Fibroblast of the conjunctiva (primary cell): ENCODE results near the gene NLGN1.
"Not testable (repeated sequence)": the region's sequence is repeated elsewhere in the genome, so short reads cannot be mapped to it uniquely, and the experiment has no call there.

Experiments used
- DNase-seq: peaks from one replicate; pipeline ENCODE4 v3.0.0-alpha.2; 2010; ENCODE audit warnings: low read depth

NLGN1 gene

GRCh38 chr3:174220775-174221554 is 823.4 kb downstream of the NLGN1 start:
- DNase-seq = no peak

GRCh38 chr3:174223042-174223441 is 825.5 kb downstream of the NLGN1 start:
- DNase-seq = no peak

DNA sequence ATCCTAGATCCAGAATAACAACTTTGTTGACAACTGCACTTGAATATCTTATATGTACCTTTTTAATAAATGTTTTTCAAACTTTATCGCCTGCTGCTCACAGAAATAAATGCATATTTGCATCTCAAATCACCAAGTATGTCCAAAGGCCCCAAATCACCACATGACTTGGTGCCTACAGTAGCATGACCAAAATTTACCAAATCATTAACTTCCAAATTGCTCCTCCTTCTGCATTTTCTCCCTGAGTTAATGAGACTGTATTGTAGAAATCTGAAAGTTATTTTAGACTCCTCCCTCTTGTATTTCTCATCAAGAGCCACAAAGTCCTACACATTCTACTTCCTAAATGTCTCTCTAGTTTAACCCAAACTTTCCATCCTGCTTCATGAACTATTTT is 826.1 kb downstream of the NLGN1 start:
- DNase-seq = no peak

- DNase-seq = no peak
These were observed 832.4 kb downstream of the NLGN1 start for GRCh38 chr3:174229916-174230315.

- not testable (repeated sequence) for DNase-seq
These were observed 834.6 kb downstream of the NLGN1 start for GRCh38 chr3:174232028-174232657.

- no peak for DNase-seq
These were observed 835.3 kb downstream of the NLGN1 start for GRCh38 chr3:174232658-174233429.

GRCh38 chr3:174233511-174233910 is 836.0 kb downstream of the NLGN1 start:
- no peak for DNase-seq

DNA sequence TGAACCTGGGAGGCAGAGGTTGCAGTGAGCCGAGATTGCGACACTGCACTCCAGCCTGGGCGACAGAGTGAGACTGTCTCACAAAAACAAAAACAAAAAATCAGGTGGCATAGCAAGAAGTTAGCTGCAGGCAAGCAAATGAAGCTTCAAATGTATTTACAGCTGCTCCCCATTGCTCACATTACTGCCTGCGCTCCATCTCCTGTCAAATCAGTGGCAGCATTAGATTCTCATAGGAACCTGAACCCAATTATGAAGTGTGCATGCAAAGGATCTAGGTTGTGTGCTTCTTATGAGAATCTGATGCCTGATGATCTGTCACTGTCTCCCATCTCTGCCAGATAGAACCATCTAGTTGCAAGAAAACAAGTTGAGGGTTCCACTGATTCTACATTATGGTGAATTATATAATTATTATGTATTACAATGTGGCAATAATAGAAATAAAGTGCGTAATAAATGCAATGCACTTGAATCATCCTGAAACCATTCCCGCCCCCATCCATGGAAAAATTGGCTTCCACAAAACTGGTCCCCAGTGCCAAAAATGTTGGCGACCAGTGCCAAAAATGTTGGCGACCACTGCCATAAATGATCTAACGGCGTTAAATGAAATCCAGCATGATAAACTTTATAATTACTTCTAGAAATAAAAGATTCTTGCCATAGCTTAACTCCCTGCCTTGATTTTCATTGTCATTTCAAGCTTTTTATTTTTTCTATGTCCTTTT is 844.9 kb downstream of the NLGN1 start:
- peak; percentile 6 for DNase-seq

DNA sequence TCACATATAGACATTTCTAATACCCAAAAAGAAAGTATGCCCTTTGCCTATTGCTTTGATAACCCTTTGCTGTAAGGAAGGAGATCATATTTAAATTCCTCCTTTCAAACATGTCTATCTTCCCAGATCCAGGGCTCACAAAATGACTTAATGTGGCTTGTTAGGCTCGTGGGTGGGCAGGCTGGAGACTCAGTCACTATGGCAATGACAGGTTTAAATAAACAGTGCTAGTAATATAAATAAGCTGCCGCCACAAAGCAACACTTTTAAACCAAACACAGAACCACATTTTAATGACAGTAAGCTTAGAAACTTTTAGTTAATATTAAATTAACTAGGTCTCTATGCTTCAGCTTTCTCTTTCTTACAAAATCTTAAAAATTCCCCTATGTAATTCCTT is 845.6 kb downstream of the NLGN1 start:
- DNase-seq = no peak

- no peak for DNase-seq
These were observed 850.2 kb downstream of the NLGN1 start for GRCh38 chr3:174247687-174248152.

- DNase-seq = no peak
These were observed 854.1 kb downstream of the NLGN1 start for GRCh38 chr3:174251681-174252080.

DNA sequence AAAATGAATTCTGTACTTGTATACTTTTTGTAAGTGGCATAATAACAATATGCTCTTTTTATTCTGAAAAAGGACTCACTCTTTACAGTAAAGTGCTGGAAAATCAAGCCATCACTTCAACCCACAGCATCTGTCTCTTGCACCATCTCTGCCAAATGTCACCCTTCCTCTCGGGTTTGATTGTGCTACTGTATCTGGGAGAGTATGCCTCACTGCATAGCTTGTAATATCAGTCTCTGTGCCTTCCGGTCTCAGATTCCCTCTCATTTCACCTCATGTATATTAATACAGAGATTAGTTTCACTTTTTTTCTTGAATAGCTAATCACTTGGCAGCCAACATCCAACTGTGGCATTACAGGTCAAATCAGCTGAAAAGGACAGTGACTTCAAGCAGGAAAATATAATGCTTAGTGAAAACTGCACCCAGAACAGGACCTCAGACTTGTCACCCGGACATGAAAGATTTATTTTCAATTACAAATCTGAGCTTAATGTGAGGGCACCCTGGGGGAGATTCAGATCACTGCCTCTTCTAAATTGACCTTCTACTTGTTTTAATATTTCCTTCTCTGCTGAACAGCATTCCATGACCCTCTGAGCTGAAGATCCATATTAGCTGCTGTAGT is 855.8 kb downstream of the NLGN1 start:
- DNase-seq = no peak

DNA sequence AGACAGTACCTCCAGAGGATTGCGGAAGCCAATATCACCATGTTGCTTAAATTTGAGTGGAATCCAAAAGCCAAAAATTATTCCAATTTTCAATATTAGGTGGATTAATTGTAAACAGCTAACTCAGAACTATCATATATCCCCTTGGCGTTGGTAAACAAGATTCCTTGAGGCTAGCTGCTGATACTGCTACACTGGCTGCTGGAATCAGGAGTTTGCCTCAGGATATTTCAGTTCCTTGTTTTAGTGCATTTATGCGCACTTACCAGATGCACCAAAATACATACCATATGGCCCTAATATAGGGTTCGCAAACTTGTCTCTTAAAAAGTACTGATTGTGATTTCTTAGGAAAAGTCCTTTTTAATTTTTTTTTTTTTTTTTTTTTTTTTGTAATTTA is 856.4 kb downstream of the NLGN1 start:
- DNase-seq = no peak

- no peak for DNase-seq
These were observed 857.9 kb downstream of the NLGN1 start for GRCh38 chr3:174255454-174255853.

DNA sequence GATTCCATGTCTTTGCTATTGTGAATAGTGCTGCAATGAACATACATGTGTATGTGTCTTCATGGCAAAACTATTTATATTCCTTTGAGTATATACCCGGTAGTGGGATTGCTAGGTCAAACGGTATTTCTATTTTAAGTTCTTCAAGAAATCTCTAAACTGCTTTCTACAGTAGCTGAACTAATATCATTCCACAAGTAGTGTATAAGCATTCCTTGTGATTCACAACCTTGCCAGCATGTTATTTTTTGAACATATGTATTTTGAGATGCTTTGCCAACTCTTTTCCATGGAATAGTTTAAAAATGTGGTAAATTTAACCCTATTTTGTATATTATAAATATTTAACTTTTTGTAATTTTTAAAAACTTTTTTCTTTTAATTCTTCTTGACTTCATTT is 868.9 kb downstream of the NLGN1 start:
- no peak for DNase-seq

DNA sequence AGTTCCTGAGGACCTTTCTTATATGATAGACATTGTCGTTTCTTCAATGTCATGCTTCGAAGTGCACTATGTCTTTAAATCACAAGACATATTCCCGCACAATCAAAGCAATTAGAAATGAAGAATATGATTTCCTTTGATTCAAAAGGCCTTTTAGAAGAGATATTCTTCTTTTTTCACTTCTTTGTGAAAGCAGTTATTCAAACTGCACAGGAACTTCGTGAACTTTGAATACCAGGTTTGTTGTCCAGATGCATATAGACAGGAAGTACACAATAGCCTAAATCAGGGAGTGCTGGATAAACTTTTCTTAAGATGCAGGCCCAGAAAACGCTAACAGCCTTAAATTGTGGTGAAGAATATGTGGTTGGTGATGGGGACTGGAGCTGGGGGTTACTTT is 870.5 kb downstream of the NLGN1 start:
- DNase-seq = no peak

DNA sequence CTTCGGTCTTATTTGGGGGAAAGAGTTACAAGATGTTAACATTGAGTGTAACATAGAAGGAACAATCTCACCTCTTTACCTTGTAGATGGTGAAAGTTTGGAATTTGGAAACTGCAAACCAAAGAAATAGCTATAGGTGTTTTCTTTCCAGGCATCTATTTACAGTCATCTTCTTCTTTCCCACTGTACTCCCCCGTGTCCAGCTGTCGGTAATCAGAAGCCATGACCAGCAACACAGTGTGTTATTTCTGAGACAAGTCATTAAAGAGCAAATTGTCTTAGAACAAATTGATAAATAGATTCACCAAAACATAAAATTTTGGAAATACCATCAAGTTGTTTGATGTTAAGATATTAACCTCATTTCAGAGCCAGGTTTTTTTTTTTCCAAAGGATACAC is 871.0 kb downstream of the NLGN1 start:
- DNase-seq = no peak

- DNase-seq = peak; percentile 40
These were observed 873.3 kb downstream of the NLGN1 start for GRCh38 chr3:174270841-174271240.

GRCh38 chr3:174275336-174275735 is 877.8 kb downstream of the NLGN1 start:
- no peak for DNase-seq

DNA sequence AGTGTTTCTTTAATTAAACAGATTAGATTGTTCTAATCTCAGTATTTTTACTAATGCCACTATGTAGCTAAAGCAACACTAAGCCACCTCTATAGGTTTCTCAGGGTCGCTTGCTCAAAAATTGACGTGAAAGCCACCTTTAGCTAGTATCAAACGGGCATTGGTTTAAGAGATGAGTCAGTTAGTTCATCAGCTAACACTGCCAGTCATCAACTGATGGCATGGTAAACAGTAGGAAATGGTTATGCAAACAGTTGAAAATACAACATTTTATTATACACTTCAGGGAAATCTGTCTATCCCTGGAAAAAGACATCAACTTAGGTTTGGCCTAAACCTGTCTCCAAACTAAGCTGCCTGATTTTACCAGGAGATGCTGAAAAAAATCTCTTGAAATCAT is 879.3 kb downstream of the NLGN1 start:
- no peak for DNase-seq

GRCh38 chr3:174278094-174278493 is 880.5 kb downstream of the NLGN1 start:
- DNase-seq = no peak

DNA sequence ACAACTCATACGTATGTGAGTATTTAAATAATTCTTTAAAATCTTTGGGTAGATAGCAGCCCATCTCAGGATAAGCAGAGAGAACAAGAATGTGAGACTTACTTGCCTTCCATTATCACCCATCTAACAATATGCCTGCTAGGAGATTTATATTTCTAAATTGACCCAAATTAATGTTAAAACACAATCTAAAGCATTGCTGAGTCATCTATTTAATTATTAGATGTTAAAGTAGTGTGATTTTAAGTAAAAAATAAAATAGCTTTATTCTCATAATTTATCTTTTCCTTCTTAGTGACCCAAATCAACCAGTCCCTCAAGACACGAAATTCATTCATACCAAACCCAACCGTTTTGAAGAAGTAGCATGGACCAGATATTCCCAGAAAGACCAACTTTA is 882.6 kb downstream of the NLGN1 start:
- DNase-seq = no peak
